ENCODE results near the gene CNOT3. TPM values are rescaled to one million over a fixed set of nuclear protein-coding genes. Genes with fewer than 3 reads are reported as not detected.

Gene CNOT3
- total and polyA plus RNA-seq, 2 donors (not counting 1 experiment from before 2014, with no cell fraction given), result 28.1 to 82.1 TPM

DNA sequence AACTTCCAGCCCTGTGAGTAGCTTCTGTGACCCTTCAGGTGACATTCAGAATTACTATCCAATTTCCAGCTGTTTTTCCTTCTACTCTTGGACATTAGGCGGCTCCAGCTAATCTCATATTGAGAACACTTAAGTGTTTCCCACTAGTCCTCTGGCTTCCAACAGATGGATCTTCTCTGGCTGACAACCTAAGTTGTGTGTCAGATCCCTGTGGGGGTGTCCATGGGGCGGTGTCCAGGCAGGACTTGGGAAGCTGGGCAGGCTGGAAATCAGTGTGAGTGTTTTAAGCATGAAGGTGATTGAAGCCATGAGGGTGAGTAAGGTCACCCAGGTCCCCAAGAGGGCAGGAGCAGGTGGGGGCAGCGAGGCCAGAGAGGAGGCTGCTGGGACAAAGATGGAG lies 10.1 kb downstream of the CNOT3 start:
- H3K4me2 ChIP-seq (replicated peaks; ENCODE audit: low read depth, low read length, poor library complexity, severe bottlenecking), result no peak overlapping the region
- ChIA-PET POLR2A (no interaction called here), CTCF (no interaction called here)
- no peaks in the 10 kb centered on the region for H3K4me1 ChIP-seq (ENCODE audit: control insufficient read depth in 2 of 2, insufficient read depth in 2 of 2, low read length in 2 of 2)
- 100% methylated on average over 3 of the region's 3 CpGs for WGBS (ENCODE audit: insufficient coverage)
- DNase-seq, result no peak
- H3K36me3 ChIP-seq (replicated peaks in 1 of 2; ENCODE audit: control extremely low read depth in 1 of 2, control insufficient read depth in 1 of 2, extremely low read depth in 1 of 2, insufficient read depth in 2 of 2, low read length in 1 of 2), result peaks cover 0 to 89% of the 10 kb centered on the region in 2 experiments
- H3K27ac ChIP-seq (ENCODE audit: low read length in 2 of 2), result no peak overlapping the region
- H2AFZ ChIP-seq (ENCODE audit: insufficient read depth, low read depth, low read length, poor library complexity, severe bottlenecking), result no peak overlapping the region
- Mint-ChIP-seq H3K4me3 (no peak overlapping the region), H3K27me3 (no peaks in the 10 kb centered on the region), H3K27ac (no peak overlapping the region), H3K4me1 (no peaks in the 10 kb centered on the region), H3K9me3 (ENCODE audit: insufficient read depth) (no peaks in the 10 kb centered on the region)
- H3K4me3 ChIP-seq (ENCODE audit: control extremely low read depth in 1 of 5, extremely low read depth in 1 of 5, insufficient read depth in 1 of 5, low read depth in 2 of 5, low read length in 4 of 5), result no peak overlapping the region
- intact Hi-C loops (cut with micrococcal nuclease), result no loop called here
- H3K27me3 ChIP-seq (replicated peaks in 1 of 4; ENCODE audit: control extremely low read depth in 1 of 4, control insufficient read depth in 3 of 4, insufficient read depth in 4 of 4, low read length in 3 of 4), result no peaks in the 10 kb centered on the region
- peaks cover 74% of the 10 kb centered on the region for H4K20me1 ChIP-seq (ENCODE audit: control insufficient read depth, insufficient read depth, low read length, poor library complexity, severe bottlenecking)
- ATAC-seq (ENCODE audit: low read depth), result no peak
- H3K9ac ChIP-seq (ENCODE audit: low read length), result no peak overlapping the region
- H3K79me2 ChIP-seq (ENCODE audit: control insufficient read depth, insufficient read depth, low read length), result peaks cover 22% of the 10 kb centered on the region
- no peaks in the 10 kb centered on the region for H3K9me3 ChIP-seq (ENCODE audit: control extremely low read depth in 1 of 3, control insufficient read depth in 2 of 3, insufficient read depth in 1 of 3, low read length in 2 of 3)
- TF ChIP-seq, protein P1, sequence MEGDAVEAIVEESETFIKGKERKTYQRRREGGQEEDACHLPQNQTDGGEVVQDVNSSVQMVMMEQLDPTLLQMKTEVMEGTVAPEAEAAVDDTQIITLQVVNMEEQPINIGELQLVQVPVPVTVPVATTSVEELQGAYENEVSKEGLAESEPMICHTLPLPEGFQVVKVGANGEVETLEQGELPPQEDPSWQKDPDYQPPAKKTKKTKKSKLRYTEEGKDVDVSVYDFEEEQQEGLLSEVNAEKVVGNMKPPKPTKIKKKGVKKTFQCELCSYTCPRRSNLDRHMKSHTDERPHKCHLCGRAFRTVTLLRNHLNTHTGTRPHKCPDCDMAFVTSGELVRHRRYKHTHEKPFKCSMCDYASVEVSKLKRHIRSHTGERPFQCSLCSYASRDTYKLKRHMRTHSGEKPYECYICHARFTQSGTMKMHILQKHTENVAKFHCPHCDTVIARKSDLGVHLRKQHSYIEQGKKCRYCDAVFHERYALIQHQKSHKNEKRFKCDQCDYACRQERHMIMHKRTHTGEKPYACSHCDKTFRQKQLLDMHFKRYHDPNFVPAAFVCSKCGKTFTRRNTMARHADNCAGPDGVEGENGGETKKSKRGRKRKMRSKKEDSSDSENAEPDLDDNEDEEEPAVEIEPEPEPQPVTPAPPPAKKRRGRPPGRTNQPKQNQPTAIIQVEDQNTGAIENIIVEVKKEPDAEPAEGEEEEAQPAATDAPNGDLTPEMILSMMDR (IDR thresholded peaks at IDR 0.05), result no peak
- TF ChIP-seq EZH2 (IDR thresholded peaks at IDR 0.05; ENCODE audit: borderline replicate concordance, insufficient read depth, low read depth, low read length, poor library complexity, severe bottlenecking), result no peak

DNA sequence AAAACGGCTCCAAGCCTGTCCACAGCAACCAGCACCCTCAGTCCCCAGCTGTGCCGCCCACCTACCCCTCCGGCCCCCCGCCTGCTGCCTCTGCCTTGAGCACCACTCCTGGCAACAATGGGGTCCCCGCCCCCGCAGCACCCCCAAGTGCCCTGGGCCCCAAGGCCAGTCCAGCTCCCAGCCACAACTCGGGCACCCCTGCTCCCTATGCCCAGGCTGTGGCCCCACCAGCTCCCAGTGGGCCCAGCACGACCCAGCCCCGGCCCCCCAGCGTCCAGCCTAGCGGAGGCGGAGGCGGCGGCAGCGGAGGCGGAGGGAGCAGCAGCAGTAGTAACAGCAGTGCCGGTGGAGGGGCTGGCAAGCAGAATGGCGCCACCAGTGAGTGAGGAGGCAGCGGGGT lies 10.6 kb downstream of the CNOT3 start:
- no peaks in the 10 kb centered on the region for H3K27me3 Mint-ChIP-seq
- no peaks in the 10 kb centered on the region for H3K9me3 Mint-ChIP-seq (ENCODE audit: insufficient read depth)
- no peak overlapping the region for H3K27ac Mint-ChIP-seq
- no peak for DNase-seq
- H3K9ac ChIP-seq (ENCODE audit: low read length), result no peak overlapping the region
- no peak for TF ChIP-seq EZH2 (IDR thresholded peaks at IDR 0.05; ENCODE audit: borderline replicate concordance, insufficient read depth, low read depth, low read length, poor library complexity, severe bottlenecking)
- TF ChIP-seq, protein P1 (IDR thresholded peaks at IDR 0.05), result no peak
- H3K27ac ChIP-seq (ENCODE audit: low read length in 2 of 2), result no peak overlapping the region
- no peak overlapping the region for H3K4me3 ChIP-seq (ENCODE audit: control extremely low read depth in 1 of 5, extremely low read depth in 1 of 5, insufficient read depth in 1 of 5, low read depth in 2 of 5, low read length in 4 of 5)
- H3K36me3 ChIP-seq (replicated peaks in 1 of 2; ENCODE audit: control extremely low read depth in 1 of 2, control insufficient read depth in 1 of 2, extremely low read depth in 1 of 2, insufficient read depth in 2 of 2, low read length in 1 of 2), result peaks cover 0 to 86% of the 10 kb centered on the region in 2 experiments
- ChIA-PET CTCF (no interaction called here), POLR2A (interaction anchor here (0.6 kb wide), 1 partner anchor 10 kb away, joined by 3 read pairs; no protein-coding TSS in a partner anchor)
- H2AFZ ChIP-seq (ENCODE audit: insufficient read depth, low read depth, low read length, poor library complexity, severe bottlenecking), result no peak overlapping the region
- WGBS (ENCODE audit: insufficient coverage), result 97% methylated on average over 17 of the region's 19 CpGs
- H3K4me1 ChIP-seq (ENCODE audit: control insufficient read depth in 2 of 2, insufficient read depth in 2 of 2, low read length in 2 of 2), result no peaks in the 10 kb centered on the region
- H3K9me3 ChIP-seq (ENCODE audit: control extremely low read depth in 1 of 3, control insufficient read depth in 2 of 3, insufficient read depth in 1 of 3, low read length in 2 of 3), result no peaks in the 10 kb centered on the region
- ATAC-seq (ENCODE audit: low read depth), result no peak
- no peak overlapping the region for H3K4me3 Mint-ChIP-seq
- intact Hi-C loops (cut with micrococcal nuclease), result no loop called here
- H3K27me3 ChIP-seq (replicated peaks in 1 of 4; ENCODE audit: control extremely low read depth in 1 of 4, control insufficient read depth in 3 of 4, insufficient read depth in 4 of 4, low read length in 3 of 4), result no peaks in the 10 kb centered on the region
- no peaks in the 10 kb centered on the region for H3K4me1 Mint-ChIP-seq
- peaks cover 18% of the 10 kb centered on the region for H3K79me2 ChIP-seq (ENCODE audit: control insufficient read depth, insufficient read depth, low read length)
- H3K4me2 ChIP-seq (replicated peaks; ENCODE audit: low read depth, low read length, poor library complexity, severe bottlenecking), result no peak overlapping the region
- H4K20me1 ChIP-seq (ENCODE audit: control insufficient read depth, insufficient read depth, low read length, poor library complexity, severe bottlenecking), result peaks cover 74% of the 10 kb centered on the region
